CD14-positive monocyte (primary cell): ENCODE measurements around the gene CTNND2. TPM values are rescaled to one million over a fixed set of nuclear protein-coding genes. Genes with fewer than 3 reads are reported as not detected.

Source experiments
- DNase-seq, 3 donors: peaks; one replicate each; pipeline ENCODE4 v3.0.0-alpha.2; 2011 to 2022
- H2AFZ ChIP-seq: 2 replicates; pipeline ENCODE4 v1.6.0; 2012; ENCODE audit warnings: mild to moderate bottlenecking, low read depth, low read length, inconsistent platforms; ENCODE audit not compliant: insufficient read depth, poor library complexity, severe bottlenecking
- H3K27ac ChIP-seq, 2 donors: 1 replicate in 1 of 2; 2 replicates in 1 of 2; pipeline ENCODE4 v1.5.1; 2012 to 2013; ENCODE audit warnings: low read length in 2 of 2, control low read depth in 1 of 2, inconsistent platforms in 1 of 2, low read depth in 1 of 2, mild to moderate bottlenecking in 1 of 2
- H3K27me3 ChIP-seq, 2 donors: one replicate each; pipeline versions ENCODE4 v1.6.0 to v1.6.1; 2011 to 2013; ENCODE audit warnings: low read length in 2 of 2; ENCODE audit not compliant: control insufficient read depth in 2 of 2, insufficient read depth in 2 of 2
- H3K36me3 ChIP-seq, 2 donors: replicated peaks in 1 of 2; 1 replicate in 1 of 2; 2 replicates in 1 of 2; pipeline versions ENCODE4 v1.5.1 to v1.6.1; 2012 to 2013; ENCODE audit warnings: low read length in 2 of 2, control low read depth in 1 of 2, inconsistent platforms in 1 of 2, mild to moderate bottlenecking in 1 of 2; ENCODE audit not compliant: insufficient read depth in 2 of 2, control insufficient read depth in 1 of 2
- H3K4me1 ChIP-seq, 2 donors: 1 replicate in 1 of 2; 2 replicates in 1 of 2; pipeline versions ENCODE4 v1.5.1 to v1.6.1; 2012 to 2013; ENCODE audit warnings: low read length in 2 of 2, control low read depth in 1 of 2, inconsistent platforms in 1 of 2, mild to moderate bottlenecking in 1 of 2, moderate library complexity in 1 of 2; ENCODE audit not compliant: insufficient read depth in 2 of 2, control insufficient read depth in 1 of 2
- H3K4me2 ChIP-seq: replicated peaks from 2 replicates; pipeline ENCODE3; 2012; ENCODE audit warnings: low read length, moderate library complexity, mild to moderate bottlenecking; ENCODE audit not compliant: poor library complexity, severe bottlenecking; ENCODE audit errors: extremely low read depth
- H3K4me3 ChIP-seq, 3 experiments: fragments of 200-600 bp in 1 of 3; sonication (generic) in 1 of 3; replicated peaks in 1 of 3; 1 replicate in 2 of 3; 2 replicates in 1 of 3; pipeline ENCODE4 v1.5.1; 2011 to 2013; ENCODE audit warnings: low read length in 3 of 3, mild to moderate bottlenecking in 3 of 3, control low read depth in 2 of 3, low read depth in 2 of 3, inconsistent platforms in 1 of 3, moderate library complexity in 1 of 3
- H3K79me2 ChIP-seq: 2 replicates; pipeline ENCODE4 v1.6.0; 2012; ENCODE audit warnings: mild to moderate bottlenecking, control low read depth, inconsistent platforms, low read length, moderate library complexity; ENCODE audit not compliant: insufficient read depth
- H3K9ac ChIP-seq: 2 replicates; pipeline ENCODE4 v1.6.0; 2017; ENCODE audit warnings: low read length, mild to moderate bottlenecking; ENCODE audit not compliant: insufficient read depth, poor library complexity, severe bottlenecking
- H3K9me3 ChIP-seq, 2 donors: replicated peaks in 1 of 2; 1 replicate in 1 of 2; 2 replicates in 1 of 2; pipeline versions ENCODE4 v1.5.1 to v1.6.1; 2012 to 2013; ENCODE audit warnings: low read length in 2 of 2, control low read depth in 1 of 2; ENCODE audit not compliant: control insufficient read depth in 1 of 2, insufficient read depth in 1 of 2
- H4K20me1 ChIP-seq: 2 replicates; pipeline ENCODE4 v1.6.0; 2012; ENCODE audit warnings: mild to moderate bottlenecking, low read length, control low read depth, moderate library complexity; ENCODE audit not compliant: insufficient read depth
- H3K27ac Mint-ChIP-seq, 7 donors: one replicate each; pipeline ENCODE4 v1.8.0; 2020; ENCODE audit warnings: mild to moderate bottlenecking in 7 of 7, mixed read lengths in 7 of 7, moderate library complexity in 6 of 7, inconsistent platforms in 2 of 7
- H3K27me3 Mint-ChIP-seq, 3 donors: one replicate each; pipeline ENCODE4 v1.8.0; 2021 to 2022; ENCODE audit warnings: low read depth in 3 of 3, mild to moderate bottlenecking in 3 of 3, mixed read lengths in 3 of 3, moderate library complexity in 3 of 3, inconsistent platforms in 1 of 3
- H3K36me3 Mint-ChIP-seq, 2 donors: one replicate each; pipeline ENCODE4 v1.8.0; 2020; ENCODE audit warnings: mixed read lengths in 2 of 2, inconsistent platforms in 1 of 2, mild to moderate bottlenecking in 1 of 2
- H3K4me1 Mint-ChIP-seq: one replicate; pipeline ENCODE4 v1.8.0; 2020; ENCODE audit warnings: mild to moderate bottlenecking, mixed read lengths
- H3K4me3 Mint-ChIP-seq, 2 donors: one replicate each; pipeline ENCODE4 v1.8.0; 2020; ENCODE audit warnings: mild to moderate bottlenecking in 2 of 2, mixed read lengths in 2 of 2, moderate library complexity in 1 of 2
- H3K9me3 Mint-ChIP-seq, 7 donors: one replicate each; pipeline ENCODE4 v1.8.0; 2020 to 2022; ENCODE audit warnings: mixed read lengths in 7 of 7, mild to moderate bottlenecking in 6 of 7, moderate library complexity in 6 of 7, inconsistent platforms in 2 of 7
- WGBS: methylation state at CpG from one replicate; pipeline ENCODE4 v1.1.5; 2013; ENCODE audit warnings: missing lambda C conversion rate; ENCODE audit not compliant: insufficient coverage; 5-methylcytosine and 5-hydroxymethylcytosine counted together
- intact Hi-C, 2 donors: fragments of 100-400 bp; cut with micrococcal nuclease; formaldehyde crosslinking; loops; one replicate each; pipeline versions ENCODE4 v1.15.0 to v1.15.1; 2023
- polyA plus RNA-seq, 3 donors: library from polyadenylated mRNA; depleted of rRNA in 1 of 3; unstranded in 2 of 3; stranded (reverse) in 1 of 3; fragments of 300-500 nt in 2 of 3; fragments of >200 nt in 1 of 3; fragmentation: Illumina TruSeq in 2 of 3; gene quantifications; 1 replicate in 2 of 3; 2 replicates in 1 of 3; pipeline ENCODE4 v1.2.3, GENCODE V29; 2012 to 2021
- TF ChIP-seq, protein P1 (sequence below): fragments of 200-600 bp; IDR thresholded peaks from one replicate; pipeline ENCODE4 v1.8.0; 2022; ENCODE audit warnings: antibody characterized with exemption, mild to moderate bottlenecking

Gene CTNND2
- polyA plus RNA-seq, 3 donors = not detected

DNA sequence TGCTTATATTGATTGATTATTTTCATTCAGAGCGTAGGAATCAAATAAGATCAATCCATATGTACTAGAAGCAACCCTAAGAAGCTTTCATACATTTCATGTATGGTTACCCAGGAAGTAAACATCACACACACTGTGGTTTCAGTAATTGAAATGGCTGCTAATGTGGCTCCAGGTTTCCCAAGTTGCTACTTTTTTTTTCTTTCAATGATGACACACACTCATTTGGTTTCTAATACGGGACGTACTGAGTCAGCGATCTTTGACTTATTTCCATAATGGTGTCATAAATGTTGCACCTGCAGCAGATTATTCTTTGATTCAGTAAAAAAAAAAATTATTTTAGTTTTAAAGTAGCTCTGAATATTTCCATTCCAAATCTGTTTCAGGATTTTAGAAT lies 248.6 kb downstream of the CTNND2 start:
- intact Hi-C loops = no loop called here
- Histone ChIP-seq H3K79me2 (no peaks in the 10 kb centered on the region), H3K27me3 (no peaks in the 10 kb centered on the region), H2AFZ (no peak overlapping the region), H3K36me3 (no peaks in the 10 kb centered on the region), H4K20me1 (no peaks in the 10 kb centered on the region), H3K4me2 (no peak overlapping the region), H3K4me1 (no peaks in the 10 kb centered on the region), H3K4me3 (no peak overlapping the region), H3K27ac (no peak overlapping the region), H3K9ac (no peak overlapping the region), H3K9me3 (peaks cover 0 to 4% of the 10 kb centered on the region in 2 donors)
- H3K27me3 Mint-ChIP-seq = peaks cover 0 to 3% (median 1%) of the 10 kb centered on the region in 3 donors
- WGBS = no CpG with 5 or more reads among the region's 4 CpGs
- no peaks in the 10 kb centered on the region for H3K36me3 Mint-ChIP-seq
- no peak overlapping the region for H3K4me3 Mint-ChIP-seq
- no peak for DNase-seq
- no peak overlapping the region for H3K27ac Mint-ChIP-seq
- peaks cover 3% of the 10 kb centered on the region for H3K4me1 Mint-ChIP-seq
- H3K9me3 Mint-ChIP-seq = peaks cover 0 to 5% (median 0%) of the 10 kb centered on the region in 7 donors
- TF ChIP-seq, protein P1, sequence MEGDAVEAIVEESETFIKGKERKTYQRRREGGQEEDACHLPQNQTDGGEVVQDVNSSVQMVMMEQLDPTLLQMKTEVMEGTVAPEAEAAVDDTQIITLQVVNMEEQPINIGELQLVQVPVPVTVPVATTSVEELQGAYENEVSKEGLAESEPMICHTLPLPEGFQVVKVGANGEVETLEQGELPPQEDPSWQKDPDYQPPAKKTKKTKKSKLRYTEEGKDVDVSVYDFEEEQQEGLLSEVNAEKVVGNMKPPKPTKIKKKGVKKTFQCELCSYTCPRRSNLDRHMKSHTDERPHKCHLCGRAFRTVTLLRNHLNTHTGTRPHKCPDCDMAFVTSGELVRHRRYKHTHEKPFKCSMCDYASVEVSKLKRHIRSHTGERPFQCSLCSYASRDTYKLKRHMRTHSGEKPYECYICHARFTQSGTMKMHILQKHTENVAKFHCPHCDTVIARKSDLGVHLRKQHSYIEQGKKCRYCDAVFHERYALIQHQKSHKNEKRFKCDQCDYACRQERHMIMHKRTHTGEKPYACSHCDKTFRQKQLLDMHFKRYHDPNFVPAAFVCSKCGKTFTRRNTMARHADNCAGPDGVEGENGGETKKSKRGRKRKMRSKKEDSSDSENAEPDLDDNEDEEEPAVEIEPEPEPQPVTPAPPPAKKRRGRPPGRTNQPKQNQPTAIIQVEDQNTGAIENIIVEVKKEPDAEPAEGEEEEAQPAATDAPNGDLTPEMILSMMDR = no peak

DNA sequence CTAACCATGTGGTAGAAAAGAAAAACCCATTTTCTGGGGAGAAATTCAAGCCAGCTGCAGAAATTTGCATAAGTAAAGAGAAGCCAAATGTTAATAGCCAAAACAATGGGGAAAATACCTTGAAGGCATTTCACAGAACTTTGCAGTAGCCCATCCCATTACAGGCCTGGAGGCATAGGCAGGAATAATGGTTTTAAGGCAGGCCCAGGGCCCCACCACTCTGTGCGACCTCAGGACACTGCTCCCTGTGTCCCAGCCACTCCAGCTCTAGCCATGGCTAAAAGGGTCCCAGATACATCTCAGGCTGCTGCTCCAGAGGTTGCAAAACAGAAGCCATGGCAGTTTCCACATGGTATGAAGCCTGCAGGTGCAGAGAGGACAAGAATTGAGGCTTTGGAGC lies 253.3 kb downstream of the CTNND2 start:
- WGBS = 86% methylated on average over 1 of the region's 1 CpG
- Histone ChIP-seq H3K36me3 (no peaks in the 10 kb centered on the region), H3K27ac (no peak overlapping the region), H3K4me3 (no peak overlapping the region), H3K9me3 (peaks cover 0 to 4% of the 10 kb centered on the region in 2 donors), H3K4me1 (no peaks in the 10 kb centered on the region), H2AFZ (no peak overlapping the region), H3K4me2 (no peak overlapping the region), H3K79me2 (no peaks in the 10 kb centered on the region), H3K27me3 (no peaks in the 10 kb centered on the region), H3K9ac (no peak overlapping the region), H4K20me1 (no peaks in the 10 kb centered on the region)
- TF ChIP-seq, protein P1 = no peak
- Mint-ChIP-seq H3K4me3 (no peak overlapping the region), H3K9me3 (peaks cover 0 to 3% (median 2%) of the 10 kb centered on the region in 7 donors), H3K27ac (no peak overlapping the region), H3K4me1 (no peaks in the 10 kb centered on the region), H3K36me3 (no peaks in the 10 kb centered on the region), H3K27me3 (peaks cover 0 to 2% (median 0%) of the 10 kb centered on the region in 3 donors)
- intact Hi-C loops = no loop called here
- DNase-seq = no peak
